Astrocyte of the spinal cord (primary cell): ENCODE data around the gene SMG1.
"Not testable (repeated sequence)": the region's sequence is repeated elsewhere in the genome, so short reads cannot be mapped to it uniquely, and the experiment has no call there.

Source experiments
- DNase-seq: peaks from one replicate; pipeline ENCODE4 v3.0.0; 2011; ENCODE audit warnings: low read depth, low spot score
- H3K4me3 ChIP-seq: 2 replicates; pipeline ENCODE4 v1.5.1; 2011; ENCODE audit warnings: low read depth, mild to moderate bottlenecking, low read length, moderate library complexity
- in situ Hi-C: cut with HindIII; loops from 2 replicates; pipeline ENCODE4 v1.10.0; 2017; ENCODE audit warnings: low sequenced_read_pairs
- TF ChIP-seq, protein P1 (sequence below): IDR thresholded peaks from 2 replicates; pipeline ENCODE4 v1.5.1; 2012; ENCODE audit warnings: low read depth, mild to moderate bottlenecking, low read length, inconsistent platforms

Gene SMG1

DNA sequence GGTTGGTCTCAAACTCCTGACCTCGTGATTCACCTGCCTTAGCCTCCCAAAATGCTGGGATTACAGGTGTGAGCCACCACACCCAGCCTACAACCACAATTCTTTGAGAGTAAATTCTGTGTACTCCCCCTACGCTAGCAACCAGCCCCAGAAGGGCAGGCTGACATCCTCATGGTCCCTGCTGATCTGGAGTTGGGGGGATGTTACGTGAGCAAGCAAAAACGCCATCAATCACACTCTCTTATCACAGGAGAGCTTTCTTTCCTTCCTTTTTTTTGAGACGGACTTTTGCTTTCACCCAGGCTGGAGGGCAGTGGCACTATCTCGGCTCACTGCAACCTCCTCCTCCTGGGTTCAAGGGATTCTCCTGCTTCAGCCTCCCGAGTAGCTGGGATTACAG, 154.0 kb downstream of the SMG1 start:
- H3K4me3 ChIP-seq, DNase-seq, in situ Hi-C loops: not testable (repeated sequence)

DNA sequence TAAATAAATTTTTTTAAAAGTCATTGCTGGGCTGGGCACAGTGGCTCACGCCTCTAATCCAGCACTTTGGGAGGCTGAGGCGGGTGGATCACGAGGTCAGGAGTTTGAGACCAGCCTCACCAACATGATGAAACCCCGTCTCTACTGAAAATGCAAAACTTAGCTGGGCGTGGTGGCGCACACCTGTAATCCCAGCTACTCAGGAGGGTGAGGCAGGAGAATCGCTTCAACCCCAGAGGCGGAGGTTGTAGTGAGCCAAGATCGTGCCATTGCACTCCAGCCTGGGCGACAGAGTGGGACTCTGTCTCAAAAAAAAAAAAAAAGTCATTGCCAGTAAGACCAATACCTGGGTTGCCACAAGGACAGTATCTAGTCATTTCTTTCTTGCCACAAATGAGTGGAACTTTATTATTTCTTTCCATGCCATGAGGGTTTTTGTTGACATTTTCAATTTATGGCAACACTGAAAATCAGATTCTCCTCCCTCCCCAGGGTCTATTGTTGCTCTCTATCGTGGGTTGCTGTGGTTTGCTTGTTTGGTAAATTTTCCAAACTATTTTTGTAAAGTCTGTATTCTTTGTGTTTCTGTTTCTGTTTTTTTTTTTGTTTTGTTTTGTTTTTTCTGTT, 155.8 kb downstream of the SMG1 start:
- DNase-seq, H3K4me3 ChIP-seq, in situ Hi-C loops: not testable (repeated sequence)

DNA sequence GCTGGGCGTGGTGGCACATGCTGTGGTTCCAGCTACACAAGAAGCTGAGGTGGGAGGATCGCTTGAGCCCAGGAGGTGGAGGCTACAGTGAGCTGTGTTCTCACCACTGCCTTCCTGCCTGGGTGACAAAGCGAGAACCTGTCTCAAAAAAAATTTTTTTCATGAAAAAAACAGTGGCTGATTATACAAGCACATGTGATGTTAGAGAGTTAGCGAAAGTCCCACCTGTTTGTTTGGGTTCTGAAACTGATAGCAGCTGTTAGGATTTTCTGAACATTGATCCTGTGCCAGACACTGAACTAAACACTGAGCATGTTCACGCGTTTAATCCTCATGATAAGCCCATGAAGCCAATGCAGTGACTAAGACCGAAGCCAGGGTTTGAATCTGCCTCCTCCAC, 159.0 kb downstream of the SMG1 start:
- DNase-seq, in situ Hi-C loops, H3K4me3 ChIP-seq: not testable (repeated sequence)

DNA sequence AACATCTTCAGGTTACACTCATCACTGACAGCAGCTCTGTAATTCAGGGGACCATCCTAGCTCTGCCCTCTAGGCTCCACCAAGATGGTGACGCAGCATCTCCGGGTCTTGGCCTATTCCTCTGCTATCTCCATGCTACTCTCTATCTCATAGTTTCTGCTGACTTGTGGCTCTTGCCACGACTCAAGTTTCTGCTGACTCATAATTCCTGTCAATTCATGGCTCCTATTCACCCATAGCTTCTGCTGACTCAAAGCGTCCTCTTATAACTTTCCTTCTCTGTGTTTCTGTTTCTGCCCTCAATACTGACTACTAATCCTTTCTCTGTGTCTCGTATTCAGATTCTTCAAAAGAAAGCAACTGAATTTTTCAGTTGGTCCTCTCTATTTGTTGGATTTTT, 163.5 kb downstream of the SMG1 start:
- in situ Hi-C loops, DNase-seq, H3K4me3 ChIP-seq: not testable (repeated sequence)

DNA sequence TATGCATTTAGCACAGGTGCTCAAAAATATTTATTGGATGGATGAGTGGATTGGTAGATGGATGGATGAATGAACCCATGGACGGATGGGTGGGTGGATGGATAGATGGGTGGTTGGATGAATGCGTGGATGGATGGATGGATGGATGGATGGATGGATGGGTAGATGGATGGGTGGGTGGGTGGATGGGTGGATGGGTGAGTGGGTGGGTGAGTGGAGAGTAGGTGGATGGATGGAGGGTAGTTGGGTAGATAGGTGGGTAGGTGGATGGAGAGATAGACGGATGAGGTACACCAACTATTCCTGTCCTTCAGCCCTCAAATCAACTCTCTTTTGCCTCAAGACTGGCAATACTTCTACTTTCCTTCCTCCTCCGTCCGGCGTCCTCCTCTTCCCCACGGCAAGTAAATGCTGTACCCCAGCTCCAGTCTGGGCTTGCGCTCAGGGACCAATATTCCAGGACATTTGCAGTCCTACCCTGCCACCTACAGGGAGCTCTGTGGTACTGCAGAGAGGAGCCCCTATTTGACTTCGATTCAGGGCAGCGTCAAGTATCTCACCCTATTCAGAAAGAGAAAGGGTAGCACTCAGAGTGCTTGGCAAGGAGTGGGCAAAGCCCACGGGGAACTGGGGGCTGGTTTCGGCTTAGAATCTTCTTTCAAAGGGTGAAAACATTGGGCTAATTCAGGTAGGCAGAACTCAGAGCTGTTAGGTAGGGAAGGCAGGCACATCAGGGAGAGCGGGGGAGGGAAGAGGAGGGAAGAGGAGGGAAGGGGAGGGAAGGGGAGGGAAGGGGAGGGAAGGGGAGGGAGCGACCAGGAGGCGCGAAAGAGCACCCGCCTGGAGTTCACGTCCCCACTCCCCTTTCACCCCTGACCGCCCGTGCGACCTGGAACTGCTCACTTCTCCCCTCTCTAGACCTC, 166.3 kb downstream of the SMG1 start:
- DNase-seq, H3K4me3 ChIP-seq: not testable (repeated sequence)

DNA sequence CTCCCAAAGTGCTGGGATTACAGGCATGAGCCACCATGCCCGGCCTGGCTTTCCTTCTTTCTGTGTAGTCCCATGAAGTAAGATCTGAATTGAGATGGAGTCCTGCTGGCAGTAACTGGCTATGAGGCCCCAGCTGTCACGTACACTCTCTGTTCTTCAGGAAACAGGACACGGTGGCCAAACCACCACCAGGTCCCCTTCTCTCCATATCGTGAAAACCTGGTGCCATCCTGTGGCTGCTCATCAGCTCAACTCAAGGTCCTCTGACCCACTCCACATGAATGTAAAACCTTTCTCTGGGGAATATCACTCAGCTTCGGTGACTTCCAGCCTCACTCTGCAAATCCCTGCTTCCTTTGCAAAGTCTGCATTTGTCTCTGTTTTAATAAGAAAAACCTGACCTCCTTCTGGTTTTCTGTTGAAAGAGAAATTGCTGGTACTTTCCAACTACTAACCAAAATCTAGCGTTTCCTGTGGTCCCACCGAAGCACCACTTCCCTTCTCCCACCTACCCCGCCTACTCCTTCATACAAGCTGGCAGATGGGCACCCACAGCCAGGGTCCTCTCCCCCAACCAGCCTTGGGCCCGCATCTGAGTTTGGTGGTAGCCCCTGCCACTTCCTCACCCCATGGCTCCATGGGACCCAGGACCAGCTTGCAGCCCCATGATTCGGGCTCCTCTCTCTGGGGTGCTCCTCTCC, 168.1 kb downstream of the SMG1 start:
- H3K4me3 ChIP-seq, DNase-seq, in situ Hi-C loops: not testable (repeated sequence)

More for the DNA sequence above, 166.3 kb downstream of the SMG1 start:
- in situ Hi-C loops = not testable (repeated sequence)
- TF ChIP-seq, protein P1, sequence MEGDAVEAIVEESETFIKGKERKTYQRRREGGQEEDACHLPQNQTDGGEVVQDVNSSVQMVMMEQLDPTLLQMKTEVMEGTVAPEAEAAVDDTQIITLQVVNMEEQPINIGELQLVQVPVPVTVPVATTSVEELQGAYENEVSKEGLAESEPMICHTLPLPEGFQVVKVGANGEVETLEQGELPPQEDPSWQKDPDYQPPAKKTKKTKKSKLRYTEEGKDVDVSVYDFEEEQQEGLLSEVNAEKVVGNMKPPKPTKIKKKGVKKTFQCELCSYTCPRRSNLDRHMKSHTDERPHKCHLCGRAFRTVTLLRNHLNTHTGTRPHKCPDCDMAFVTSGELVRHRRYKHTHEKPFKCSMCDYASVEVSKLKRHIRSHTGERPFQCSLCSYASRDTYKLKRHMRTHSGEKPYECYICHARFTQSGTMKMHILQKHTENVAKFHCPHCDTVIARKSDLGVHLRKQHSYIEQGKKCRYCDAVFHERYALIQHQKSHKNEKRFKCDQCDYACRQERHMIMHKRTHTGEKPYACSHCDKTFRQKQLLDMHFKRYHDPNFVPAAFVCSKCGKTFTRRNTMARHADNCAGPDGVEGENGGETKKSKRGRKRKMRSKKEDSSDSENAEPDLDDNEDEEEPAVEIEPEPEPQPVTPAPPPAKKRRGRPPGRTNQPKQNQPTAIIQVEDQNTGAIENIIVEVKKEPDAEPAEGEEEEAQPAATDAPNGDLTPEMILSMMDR = peak; percentile 51

DNA sequence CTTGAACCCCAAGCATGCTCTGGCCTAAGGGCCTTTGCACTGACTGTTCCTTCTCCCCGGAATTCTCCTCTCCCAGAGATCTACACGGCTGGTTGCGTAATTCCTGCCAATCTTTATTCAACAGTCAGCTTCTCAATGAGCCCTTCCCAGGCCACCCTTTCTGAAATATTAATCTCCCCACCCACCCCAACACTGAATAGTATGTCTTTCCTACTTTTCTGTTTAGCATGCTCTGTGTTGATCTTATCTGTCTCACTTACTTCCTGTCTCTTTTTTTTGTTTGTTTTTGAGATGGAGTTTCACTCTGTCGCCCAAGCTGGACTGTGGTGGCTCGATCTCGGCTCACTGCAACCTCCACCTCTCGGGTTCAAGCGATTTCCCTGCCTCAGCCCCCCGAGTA, 169.6 kb downstream of the SMG1 start:
- DNase-seq, in situ Hi-C loops, H3K4me3 ChIP-seq: not testable (repeated sequence)
